GM06990 (cell line): ENCODE measurements around the gene PPP1R3C.

Experiments
- DNase-seq: peaks from one replicate; pipeline ENCODE4 v3.0.0-alpha.2; 2011; ENCODE audit not compliant: insufficient read length; ENCODE audit errors: extremely low read depth
- H3K27me3 ChIP-seq: replicated peaks from 2 replicates; pipeline ENCODE4 v1.6.0; 2011; ENCODE audit warnings: low read length; ENCODE audit not compliant: control insufficient read depth, insufficient read depth
- H3K36me3 ChIP-seq: 2 replicates; pipeline ENCODE4 v1.5.1; 2011; ENCODE audit warnings: low read length; ENCODE audit not compliant: control insufficient read depth, insufficient read depth
- H3K4me3 ChIP-seq: replicated peaks from 2 replicates; pipeline ENCODE4 v1.5.1; 2011; ENCODE audit warnings: low read depth, mild to moderate bottlenecking, control low read depth, low read length
- TF ChIP-seq, protein P1 (sequence below): IDR thresholded peaks from 2 replicates; pipeline ENCODE4 v1.5.1; 2011; ENCODE audit warnings: low read length, control low read depth, mild to moderate bottlenecking, inconsistent platforms; ENCODE audit not compliant: insufficient read depth, poor library complexity, severe bottlenecking

Gene PPP1R3C

DNA sequence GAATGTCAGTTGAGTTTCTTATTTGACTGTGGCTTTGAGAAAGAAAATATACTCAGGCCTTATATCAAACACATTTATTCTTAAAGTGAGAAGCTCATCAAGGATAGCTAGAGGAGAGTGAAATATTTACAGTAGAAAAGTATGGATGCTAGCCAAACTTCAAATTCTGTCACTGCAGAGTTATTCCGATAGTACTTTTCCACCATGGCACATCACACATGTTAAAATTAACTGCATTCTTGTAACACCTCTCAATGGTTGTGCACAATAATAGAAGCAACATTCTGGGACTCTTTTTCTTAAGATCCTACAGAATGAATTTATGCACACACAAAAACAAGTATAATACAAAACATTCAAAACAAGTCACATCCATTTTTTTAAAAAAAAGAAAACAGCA lies 4.5 kb downstream of the PPP1R3C start:
- DNase-seq, result no peak
- Histone ChIP-seq H3K4me3 (no peak overlapping the region), H3K27me3 (peaks cover 2% of the 10 kb centered on the region), H3K36me3 (no peaks in the 10 kb centered on the region)
- TF ChIP-seq, protein P1, sequence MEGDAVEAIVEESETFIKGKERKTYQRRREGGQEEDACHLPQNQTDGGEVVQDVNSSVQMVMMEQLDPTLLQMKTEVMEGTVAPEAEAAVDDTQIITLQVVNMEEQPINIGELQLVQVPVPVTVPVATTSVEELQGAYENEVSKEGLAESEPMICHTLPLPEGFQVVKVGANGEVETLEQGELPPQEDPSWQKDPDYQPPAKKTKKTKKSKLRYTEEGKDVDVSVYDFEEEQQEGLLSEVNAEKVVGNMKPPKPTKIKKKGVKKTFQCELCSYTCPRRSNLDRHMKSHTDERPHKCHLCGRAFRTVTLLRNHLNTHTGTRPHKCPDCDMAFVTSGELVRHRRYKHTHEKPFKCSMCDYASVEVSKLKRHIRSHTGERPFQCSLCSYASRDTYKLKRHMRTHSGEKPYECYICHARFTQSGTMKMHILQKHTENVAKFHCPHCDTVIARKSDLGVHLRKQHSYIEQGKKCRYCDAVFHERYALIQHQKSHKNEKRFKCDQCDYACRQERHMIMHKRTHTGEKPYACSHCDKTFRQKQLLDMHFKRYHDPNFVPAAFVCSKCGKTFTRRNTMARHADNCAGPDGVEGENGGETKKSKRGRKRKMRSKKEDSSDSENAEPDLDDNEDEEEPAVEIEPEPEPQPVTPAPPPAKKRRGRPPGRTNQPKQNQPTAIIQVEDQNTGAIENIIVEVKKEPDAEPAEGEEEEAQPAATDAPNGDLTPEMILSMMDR, result no peak

DNA sequence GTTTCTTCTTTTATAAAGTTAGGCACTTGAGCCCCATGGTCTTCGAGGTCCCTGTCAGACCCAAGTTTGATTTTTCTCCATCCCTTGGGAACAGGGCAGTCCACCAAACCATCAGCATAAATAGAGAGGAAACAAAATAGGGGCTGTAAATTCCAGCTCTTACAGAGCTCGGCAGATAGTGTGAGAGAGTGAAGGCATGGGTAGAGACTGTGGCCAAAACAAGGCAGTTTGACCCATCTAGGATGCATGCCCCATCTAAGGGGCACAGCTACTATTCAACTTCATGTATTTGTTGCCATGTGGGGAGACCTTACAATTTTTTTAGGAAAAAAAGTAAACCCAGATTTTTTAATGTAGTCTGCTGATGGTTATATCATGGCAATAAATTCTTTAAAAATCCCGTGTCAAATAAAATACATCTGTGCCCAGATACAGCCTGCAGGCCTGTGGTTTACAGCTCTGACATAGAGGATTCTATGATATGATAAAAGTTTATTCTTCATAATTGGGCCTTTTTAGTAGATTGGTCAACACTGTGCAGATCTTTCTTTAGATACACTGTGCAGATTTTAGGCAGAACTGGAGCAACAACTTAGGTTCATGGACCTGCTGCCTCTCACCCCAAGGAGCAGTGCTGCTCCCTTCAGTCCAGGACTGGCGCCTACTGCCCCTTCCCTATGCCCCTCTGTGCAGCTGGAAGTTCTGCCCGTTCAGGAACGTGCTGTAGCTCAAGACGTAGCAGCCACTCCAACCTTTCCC lies 5.3 kb downstream of the PPP1R3C start:
- no peaks in the 10 kb centered on the region; the same call in none of the 2 replicates for H3K27me3 ChIP-seq
- H3K4me3 ChIP-seq, result no peak overlapping the region
- DNase-seq, result no peak
- no peaks in the 10 kb centered on the region for H3K36me3 ChIP-seq
- TF ChIP-seq, protein P1, result no peak

DNA sequence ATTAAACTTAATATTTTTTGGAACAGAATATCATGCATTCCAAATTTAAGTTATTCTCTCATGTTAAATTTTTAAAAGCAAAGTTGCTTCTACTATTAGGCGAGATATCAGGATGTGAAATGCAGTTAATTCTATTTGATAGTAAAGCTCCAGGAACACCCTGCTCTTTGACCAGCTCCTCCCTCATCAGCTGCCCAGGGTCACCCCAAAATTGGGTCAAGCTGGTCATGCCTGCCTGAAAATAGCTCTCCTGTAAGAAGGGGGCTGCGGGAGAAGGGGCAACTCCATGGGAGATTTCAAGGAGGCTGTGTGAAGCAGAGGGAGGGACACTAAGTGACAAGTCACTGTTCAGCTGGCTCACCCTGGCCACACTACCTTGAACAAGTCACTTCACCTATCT lies 5.9 kb downstream of the PPP1R3C start:
- H3K27me3 ChIP-seq, result no peaks in the 10 kb centered on the region; the same call in none of the 2 replicates
- no peaks in the 10 kb centered on the region for H3K36me3 ChIP-seq
- DNase-seq, result no peak
- TF ChIP-seq, protein P1, result no peak
- no peak overlapping the region for H3K4me3 ChIP-seq

DNA sequence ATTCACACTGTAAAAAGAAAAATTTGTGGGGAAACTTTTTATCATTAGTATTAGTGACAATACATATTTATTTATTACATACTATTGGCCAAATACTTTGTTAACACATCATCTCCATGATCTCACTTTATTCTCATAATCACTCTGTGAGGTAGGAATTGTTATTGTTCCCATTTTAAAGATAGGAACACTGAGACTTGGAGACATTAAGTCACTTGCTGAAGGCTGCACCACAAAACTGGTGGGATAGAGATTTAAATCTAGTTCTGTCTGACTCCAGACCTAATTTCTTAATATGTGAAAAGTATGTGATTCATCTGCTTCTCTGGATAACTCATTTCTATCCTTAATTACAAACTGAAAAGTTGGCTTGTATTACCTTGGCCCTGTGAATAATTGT lies 8.2 kb downstream of the PPP1R3C start:
- H3K4me3 ChIP-seq, result no peak overlapping the region
- TF ChIP-seq, protein P1, result no peak
- H3K36me3 ChIP-seq, result no peaks in the 10 kb centered on the region
- H3K27me3 ChIP-seq, result no peaks in the 10 kb centered on the region; the same call in 1 of the 2 replicates
- DNase-seq, result no peak

DNA sequence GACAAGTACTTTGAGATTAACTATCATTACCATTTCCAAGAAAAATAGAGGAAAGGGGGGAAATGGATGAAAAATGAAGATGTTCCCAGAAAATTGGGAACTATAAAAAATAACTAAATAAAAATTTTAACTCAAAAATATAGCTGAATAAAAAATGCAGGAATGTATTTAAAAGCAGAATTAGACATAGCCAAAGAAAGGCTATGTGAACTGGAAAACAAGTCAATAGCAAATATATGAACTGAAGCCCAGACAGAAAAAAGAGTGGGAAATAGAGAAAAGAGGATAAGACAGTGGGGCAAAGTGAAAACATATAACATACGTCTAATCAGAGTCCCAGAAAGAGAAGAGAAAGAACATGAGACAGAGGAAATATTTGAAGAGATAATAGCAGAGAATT lies 10.3 kb downstream of the PPP1R3C start:
- Histone ChIP-seq H3K36me3 (no peaks in the 10 kb centered on the region), H3K27me3 (no peaks in the 10 kb centered on the region), H3K4me3 (no peak overlapping the region)
- DNase-seq, result no peak
- TF ChIP-seq, protein P1, result no peak

DNA sequence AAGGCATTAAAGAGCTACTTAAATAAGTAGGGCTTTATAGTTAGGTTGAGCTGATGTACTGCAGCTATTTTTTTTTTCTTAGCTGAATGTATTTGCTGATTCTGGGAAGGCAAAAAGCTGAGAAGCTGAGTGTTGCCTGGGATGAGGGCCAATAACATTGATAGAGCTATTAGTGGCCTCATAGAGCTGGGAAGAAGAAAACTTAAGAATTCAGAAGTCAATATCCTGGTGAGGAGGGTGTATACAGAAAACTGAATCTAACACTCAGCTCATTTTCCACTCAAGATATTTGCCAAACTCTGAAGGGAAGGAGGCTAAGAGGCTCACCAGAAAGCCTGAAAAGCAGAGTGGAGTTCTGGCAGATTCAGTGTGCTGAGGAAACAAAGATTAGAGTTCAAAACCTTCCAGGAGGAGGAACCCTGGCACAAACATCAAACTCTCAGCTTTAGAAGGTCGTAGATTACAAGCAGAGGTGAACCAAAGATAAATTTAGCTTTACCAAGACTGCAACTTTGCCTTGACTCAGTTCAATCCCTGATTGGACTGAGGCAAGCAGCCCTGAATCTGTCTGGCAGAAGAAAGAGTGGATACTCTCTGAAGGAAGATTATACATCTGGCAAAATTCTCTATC lies 11.3 kb downstream of the PPP1R3C start:
- TF ChIP-seq, protein P1, result no peak
- H3K27me3 ChIP-seq, result no peaks in the 10 kb centered on the region
- no peaks in the 10 kb centered on the region for H3K36me3 ChIP-seq
- DNase-seq, result no peak
- H3K4me3 ChIP-seq, result no peak overlapping the region
